Spinal cord (tissue), 10 donors: ENCODE measurements around the gene BCL6. TPM values are rescaled to one million over a fixed set of nuclear protein-coding genes. Genes with fewer than 3 reads are reported as not detected.

Experiments
- DNase-seq, 6 donors: peaks; one replicate each; pipeline versions ENCODE4 v3.0.0 to v3.0.0-alpha.2; 2013 to 2015; ENCODE audit warnings: low spot score in 6 of 6, low read depth in 4 of 6
- H3K27ac ChIP-seq: one replicate; pipeline ENCODE4 v1.5.1; 2013; ENCODE audit warnings: low read depth, low read length, control low read depth
- H3K27me3 ChIP-seq: one replicate; pipeline ENCODE4 v1.6.1; 2013; ENCODE audit warnings: low read length; ENCODE audit not compliant: control insufficient read depth, insufficient read depth
- H3K36me3 ChIP-seq: one replicate; pipeline ENCODE4 v1.6.1; 2013; ENCODE audit warnings: low read length; ENCODE audit not compliant: control insufficient read depth, insufficient read depth
- H3K4me1 ChIP-seq: one replicate; pipeline ENCODE4 v1.6.1; 2013; ENCODE audit warnings: low read length; ENCODE audit not compliant: control insufficient read depth, insufficient read depth
- H3K4me3 ChIP-seq: one replicate; pipeline ENCODE4 v1.5.1; 2013; ENCODE audit warnings: low read depth, low read length, control low read depth
- H3K9me3 ChIP-seq: one replicate; pipeline ENCODE4 v1.6.1; 2013; ENCODE audit warnings: low read length; ENCODE audit not compliant: control insufficient read depth, insufficient read depth
- WGBS: methylation state at CpG from one replicate; pipeline ENCODE4 v1.1.5; 2013; ENCODE audit warnings: missing lambda C conversion rate; ENCODE audit not compliant: insufficient coverage; 5-methylcytosine and 5-hydroxymethylcytosine counted together
- polyA plus RNA-seq, 2 donors: library from polyadenylated mRNA; unstranded; fragments of 120-200 nt; gene quantifications; one replicate each; pipeline ENCODE4 v1.2.1, GENCODE V29; 2013; ENCODE audit not compliant: insufficient read length in 2 of 2
- total RNA-seq, 2 donors: library from RNA; depleted of rRNA in 1 of 2; stranded (reverse); fragments of 120-200 nt in 1 of 2; fragments of >200 nt in 1 of 2; gene quantifications; one replicate each; pipeline versions ENCODE4 v1.2.3 to v1.2.4, GENCODE V29; 2013 to 2014
- donor health status: healthy.

The BCL6 gene
- total and polyA plus RNA-seq, 4 donors: 14.5 to 38.5 (median 27.3) TPM

GRCh38 chr3:187746442-187747281, 1.4 kb upstream of the BCL6 start:
- peak in 3 of 6 donors; percentile 31 to 83 (median 73) for DNase-seq
- no CpG with 5 or more reads among the region's 10 CpGs for WGBS
- Histone ChIP-seq H3K36me3 (no peaks in the 10 kb centered on the region), H3K9me3 (no peaks in the 10 kb centered on the region), H3K27ac (peak overlapping the region; percentile 99), H3K4me3 (peak overlapping the region; percentile 83), H3K4me1 (peaks cover 17% of the 10 kb centered on the region), H3K27me3 (peaks cover 3% of the 10 kb centered on the region)

DNA sequence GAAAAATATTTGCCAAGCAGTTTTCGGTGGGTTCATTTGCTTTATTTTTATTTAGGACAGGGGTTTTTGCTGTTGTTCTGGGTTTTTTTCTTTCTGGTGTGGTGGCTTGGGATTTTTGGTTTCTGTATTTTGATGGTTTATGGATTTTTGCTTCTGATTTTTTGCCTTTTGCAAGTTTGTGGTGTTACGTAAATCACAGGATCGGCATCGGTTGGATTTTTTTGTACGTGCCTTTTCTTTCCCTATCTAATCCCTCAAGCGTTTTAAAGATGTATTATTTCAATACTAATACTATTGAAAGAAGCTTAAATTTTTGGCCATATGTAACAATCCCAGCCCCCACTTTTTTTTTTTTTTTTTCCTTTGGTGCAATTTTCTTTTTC, 782 bp upstream of the BCL6 start:
- peak in 1 of 6 donors; percentile 52 for DNase-seq
- H3K4me3 ChIP-seq: peak overlapping the region; percentile 83
- WGBS: no CpG with 5 or more reads among the region's 6 CpGs

GRCh38 chr3:187744169-187745151, 808 bp downstream of the BCL6 start:
- Histone ChIP-seq H3K4me1 (peaks cover 32% of the 10 kb centered on the region), H3K9me3 (no peaks in the 10 kb centered on the region), H3K36me3 (no peaks in the 10 kb centered on the region), H3K27me3 (peaks cover 4% of the 10 kb centered on the region), H3K27ac (peak overlapping the region; percentile 99), H3K4me3 (peak overlapping the region; percentile 83)
- 0% methylated on average over 53 of the region's 55 CpGs for WGBS
- DNase-seq: peak in 4 of 6 donors; percentile 48 to 86 (median 78)

More for the DNA sequence above, 782 bp upstream of the BCL6 start:
- Histone ChIP-seq H3K9me3 (no peaks in the 10 kb centered on the region), H3K4me1 (peaks cover 22% of the 10 kb centered on the region), H3K36me3 (no peaks in the 10 kb centered on the region), H3K27ac (peak overlapping the region; percentile 99), H3K27me3 (peaks cover 2% of the 10 kb centered on the region)

GRCh38 chr3:187743195-187744141, 1.8 kb downstream of the BCL6 start:
- Histone ChIP-seq H3K27me3 (peaks cover 4% of the 10 kb centered on the region), H3K36me3 (no peaks in the 10 kb centered on the region), H3K4me3 (peak overlapping the region; percentile 83), H3K4me1 (peaks cover 40% of the 10 kb centered on the region), H3K27ac (peak overlapping the region; percentile 99), H3K9me3 (no peaks in the 10 kb centered on the region)
- under 1% methylated on average over 33 of the region's 45 CpGs for WGBS
- peak in 2 of 6 donors; percentile 65 to 73 for DNase-seq

DNA sequence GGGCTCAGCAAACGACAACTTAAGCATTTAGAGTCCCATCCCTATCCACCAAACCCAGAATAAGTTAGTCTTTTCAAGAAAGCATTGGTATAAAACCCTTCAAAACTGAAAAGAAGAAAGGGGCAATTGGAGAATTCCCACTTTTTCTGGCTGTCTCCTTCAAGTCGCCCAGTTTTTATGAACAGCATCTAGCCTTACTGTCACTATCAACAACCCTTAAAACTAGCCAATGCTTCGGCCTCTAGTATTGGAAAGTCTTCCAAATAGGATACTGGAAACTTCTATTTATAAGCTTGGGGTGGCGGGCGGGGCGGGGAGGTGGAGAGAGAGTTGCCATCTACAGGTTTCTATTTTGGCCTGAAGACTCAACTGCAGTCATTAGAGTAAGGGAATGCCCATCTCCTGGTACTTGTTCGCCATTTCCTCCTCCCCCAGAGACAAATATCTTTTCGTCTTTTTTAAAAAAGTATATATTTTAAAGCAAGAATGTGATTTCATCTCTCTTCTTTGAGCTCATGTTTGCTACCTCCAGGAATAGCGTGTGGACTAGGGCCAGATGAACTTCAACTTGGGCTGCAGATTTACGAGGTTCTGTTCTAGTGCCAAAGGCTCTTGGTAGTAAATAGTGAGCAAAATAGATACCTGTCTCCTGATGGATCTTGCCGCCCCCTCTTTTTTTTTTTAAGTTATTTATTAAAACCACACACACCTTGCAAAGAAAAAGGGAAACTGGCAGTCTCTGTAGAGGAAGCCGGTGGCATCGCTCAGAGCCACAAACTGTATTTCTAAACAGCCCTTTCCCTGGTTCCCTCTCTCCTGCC, 2.7 kb downstream of the BCL6 start:
- H3K27ac ChIP-seq: peak overlapping the region; percentile 99
- H3K36me3 ChIP-seq: no peaks in the 10 kb centered on the region
- DNase-seq: peak in 2 of 6 donors; percentile 49 to 65
- peaks cover 45% of the 10 kb centered on the region for H3K4me1 ChIP-seq
- WGBS: no CpG with 5 or more reads among the region's 13 CpGs
- H3K27me3 ChIP-seq: peaks cover 4% of the 10 kb centered on the region
- no peaks in the 10 kb centered on the region for H3K9me3 ChIP-seq
- peak overlapping the region; percentile 83 for H3K4me3 ChIP-seq

DNA sequence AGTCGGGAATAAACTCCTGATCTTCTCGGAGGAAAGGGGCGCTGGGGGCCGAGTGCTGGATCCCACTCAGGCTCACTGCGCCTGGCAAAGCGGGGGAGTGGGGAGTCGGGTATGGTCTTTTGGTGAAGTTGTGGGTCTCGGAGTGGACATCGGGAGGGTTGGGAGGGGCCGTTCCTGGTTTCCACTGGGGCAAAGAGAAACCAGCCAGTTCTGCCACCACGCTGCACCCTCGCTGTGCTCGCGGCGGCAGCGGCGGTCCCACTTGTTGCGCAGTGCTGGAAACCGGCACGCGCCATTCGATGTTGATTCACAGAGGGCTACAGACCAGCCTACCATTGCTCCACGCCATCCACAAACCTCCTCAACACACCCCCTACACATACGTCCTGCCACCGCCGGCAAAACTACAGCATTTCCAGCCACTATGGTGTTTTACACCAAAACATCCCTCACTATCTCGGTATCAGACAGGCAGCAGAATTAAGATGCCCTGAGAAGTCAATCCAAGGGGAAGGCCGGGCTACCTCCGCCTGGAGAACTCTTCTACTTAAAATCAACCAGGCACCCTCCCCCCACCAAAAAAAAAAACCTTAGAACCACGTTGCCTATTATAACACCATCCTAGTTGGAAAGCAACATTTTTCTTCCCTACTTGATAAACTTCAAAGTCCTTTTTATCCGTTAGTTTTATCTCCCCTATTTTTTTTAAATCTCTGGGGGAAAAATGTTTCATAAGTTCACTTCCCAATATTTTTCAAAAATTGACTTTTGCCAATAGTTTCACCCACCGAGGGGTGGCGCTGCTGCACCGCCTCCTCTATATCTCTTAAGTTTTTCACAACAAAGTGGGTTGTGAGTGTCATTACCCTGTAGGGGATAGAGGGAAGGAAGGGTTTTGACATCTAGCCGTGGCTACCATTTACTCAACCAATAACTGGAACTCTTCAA, 3.6 kb downstream of the BCL6 start:
- peak overlapping the region; percentile 83 for H3K4me3 ChIP-seq
- WGBS: 0% methylated on average over 27 of the region's 35 CpGs
- H3K27ac ChIP-seq: peak overlapping the region; percentile 99
- no peaks in the 10 kb centered on the region for H3K36me3 ChIP-seq
- peaks cover 54% of the 10 kb centered on the region for H3K4me1 ChIP-seq
- peak in 3 of 6 donors; percentile 49 to 83 (median 79) for DNase-seq
- H3K9me3 ChIP-seq: no peaks in the 10 kb centered on the region
- H3K27me3 ChIP-seq: peaks cover 6% of the 10 kb centered on the region

DNA sequence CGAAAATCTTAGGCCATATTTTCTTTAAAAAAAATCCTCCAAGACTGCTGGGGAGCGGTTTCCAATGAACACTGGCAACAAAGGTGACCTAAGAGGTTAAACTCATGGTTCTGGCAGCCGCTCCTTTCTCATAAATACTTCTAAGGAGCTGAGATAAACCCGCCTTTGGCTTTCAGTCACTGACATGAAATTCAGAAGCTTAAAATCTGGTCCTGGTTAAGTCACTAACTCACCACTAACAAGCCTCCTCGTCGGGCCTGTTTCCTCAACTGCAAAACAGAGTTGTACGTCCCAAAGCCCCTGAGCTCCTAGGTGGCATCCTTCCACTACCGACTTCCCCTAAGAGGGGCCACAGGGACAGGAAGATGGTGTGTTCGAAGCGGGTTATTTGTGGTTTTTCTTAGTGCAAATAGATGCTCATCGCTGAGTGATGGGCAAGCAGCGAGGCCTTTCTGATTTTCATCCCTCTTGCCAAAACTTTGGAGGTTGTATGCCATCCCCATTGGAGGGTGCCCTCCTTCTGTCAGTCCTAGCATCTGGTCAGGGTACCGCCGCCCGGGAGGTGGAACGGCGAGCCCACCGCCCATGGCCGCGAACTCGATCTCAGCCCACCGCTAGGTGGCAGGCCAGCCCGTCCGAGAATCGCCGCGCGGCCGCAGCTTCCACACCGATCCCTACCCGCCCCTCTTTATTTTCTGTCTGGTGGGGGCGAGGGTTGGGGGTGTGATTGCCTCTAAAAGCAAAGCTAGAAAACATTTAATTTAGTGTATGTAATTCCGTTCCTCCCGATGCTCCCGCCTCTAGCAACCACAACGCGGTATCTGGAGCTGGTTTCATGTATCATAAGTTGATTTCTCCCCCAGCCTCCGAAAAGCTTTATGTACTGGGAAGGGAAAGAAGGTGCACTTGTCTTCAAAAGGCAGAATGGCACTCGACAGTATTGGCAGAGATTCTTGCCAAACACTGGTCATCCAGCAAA, 4.6 kb downstream of the BCL6 start:
- peak overlapping the region; percentile 83 for H3K4me3 ChIP-seq
- H3K27ac ChIP-seq: peak overlapping the region; percentile 99
- peaks cover 59% of the 10 kb centered on the region for H3K4me1 ChIP-seq
- H3K36me3 ChIP-seq: no peaks in the 10 kb centered on the region
- H3K9me3 ChIP-seq: no peaks in the 10 kb centered on the region
- peak in 4 of 6 donors; percentile 65 to 87 (median 78) for DNase-seq
- H3K27me3 ChIP-seq: peaks cover 8% of the 10 kb centered on the region
- under 1% methylated on average over 15 of the region's 39 CpGs for WGBS
